PC-3 (cell line): ENCODE data around the gene RNF157.

ENCODE experiments used
- CTCF ChIP-seq: fragments of 300-600 bp; sonication (generic); conservative IDR thresholded peaks from 2 replicates; pipeline ENCODE4 v1.5.1; 2017; ENCODE audit warnings: antibody characterized with exemption, low read depth, mild to moderate bottlenecking, low read length
- EZH2 ChIP-seq: fragments of 300-600 bp; sonication (generic); IDR thresholded peaks from one replicate; pipeline ENCODE4 v1.6.1; 2017; ENCODE audit warnings: antibody characterized with exemption, mild to moderate bottlenecking, low read length; ENCODE audit not compliant: unreplicated experiment
- EZH2phosphoT487 ChIP-seq: fragments of 300-600 bp; sonication (generic); IDR thresholded peaks from 2 replicates; pipeline ENCODE4 v1.6.1; 2018; ENCODE audit warnings: mild to moderate bottlenecking, antibody characterized with exemption, low read length, borderline replicate concordance

- TF ChIP-seq CTCF (no peak), EZH2phosphoT487 (no peak), EZH2 (no peak)
Observed at GRCh38 chr17:76121932-76122430, 118.3 kb downstream of the RNF157 start.
